SK-N-SH treated with all-trans-retinoic acid at 6 μM for 48 hours (cell line): ENCODE measurements around the gene ZBTB48.

Experiments
- CSDC2 ChIP-seq: fragments of 250-450 bp; sonication (Bioruptor Pico); IDR thresholded peaks from 2 replicates; pipeline ENCODE4 v1.5.0; 2020; ENCODE audit warnings: mild to moderate bottlenecking, moderate library complexity
- PATZ1 ChIP-seq: fragments of 250-450 bp; sonication (Bioruptor Pico); IDR thresholded peaks from 2 replicates; pipeline ENCODE4 v1.8.0; 2020; ENCODE audit warnings: mild to moderate bottlenecking, moderate library complexity, borderline replicate concordance
- PPARA ChIP-seq: fragments of 250-450 bp; sonication (Bioruptor Pico); IDR thresholded peaks from 2 replicates; pipeline ENCODE4 v1.5.0; 2020; ENCODE audit warnings: mild to moderate bottlenecking, borderline replicate concordance
- ZFP3 ChIP-seq: fragments of 250-450 bp; sonication (Bioruptor Pico); IDR thresholded peaks from 2 replicates; pipeline ENCODE4 v1.5.0; 2020; ENCODE audit warnings: mild to moderate bottlenecking, moderate library complexity
- ZNF70 ChIP-seq: fragments of 450-650 bp; formaldehyde crosslinking; IDR thresholded peaks from 2 replicates; pipeline ENCODE4 v1.5.0; 2020; ENCODE audit warnings: mild to moderate bottlenecking, moderate library complexity
- TF ChIP-seq, protein P1 (sequence below): fragments of 250-450 bp; sonication (Bioruptor Pico); IDR thresholded peaks from 2 replicates; pipeline ENCODE4 v1.5.1; 2020; ENCODE audit warnings: low read depth, mild to moderate bottlenecking, moderate library complexity
- TF ChIP-seq, protein P2 (sequence below): fragments of 250-450 bp; sonication (Bioruptor Pico); IDR thresholded peaks from 2 replicates; pipeline ENCODE4 v1.5.1; 2021; ENCODE audit warnings: mild to moderate bottlenecking, moderate library complexity

- no peak for TF ChIP-seq ZNF70
- TF ChIP-seq, protein P1, sequence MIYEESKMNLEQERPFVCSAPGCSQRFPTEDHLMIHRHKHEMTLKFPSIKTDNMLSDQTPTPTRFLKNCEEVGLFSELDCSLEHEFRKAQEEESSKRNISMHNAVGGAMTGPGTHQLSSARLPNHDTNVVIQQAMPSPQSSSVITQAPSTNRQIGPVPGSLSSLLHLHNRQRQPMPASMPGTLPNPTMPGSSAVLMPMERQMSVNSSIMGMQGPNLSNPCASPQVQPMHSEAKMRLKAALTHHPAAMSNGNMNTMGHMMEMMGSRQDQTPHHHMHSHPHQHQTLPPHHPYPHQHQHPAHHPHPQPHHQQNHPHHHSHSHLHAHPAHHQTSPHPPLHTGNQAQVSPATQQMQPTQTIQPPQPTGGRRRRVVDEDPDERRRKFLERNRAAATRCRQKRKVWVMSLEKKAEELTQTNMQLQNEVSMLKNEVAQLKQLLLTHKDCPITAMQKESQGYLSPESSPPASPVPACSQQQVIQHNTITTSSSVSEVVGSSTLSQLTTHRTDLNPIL: no peak
- TF ChIP-seq ZFP3 (CRISPR knock-in tag): no peak
- no peak for TF ChIP-seq PPARA
- no peak for TF ChIP-seq CSDC2
- TF ChIP-seq, protein P2, sequence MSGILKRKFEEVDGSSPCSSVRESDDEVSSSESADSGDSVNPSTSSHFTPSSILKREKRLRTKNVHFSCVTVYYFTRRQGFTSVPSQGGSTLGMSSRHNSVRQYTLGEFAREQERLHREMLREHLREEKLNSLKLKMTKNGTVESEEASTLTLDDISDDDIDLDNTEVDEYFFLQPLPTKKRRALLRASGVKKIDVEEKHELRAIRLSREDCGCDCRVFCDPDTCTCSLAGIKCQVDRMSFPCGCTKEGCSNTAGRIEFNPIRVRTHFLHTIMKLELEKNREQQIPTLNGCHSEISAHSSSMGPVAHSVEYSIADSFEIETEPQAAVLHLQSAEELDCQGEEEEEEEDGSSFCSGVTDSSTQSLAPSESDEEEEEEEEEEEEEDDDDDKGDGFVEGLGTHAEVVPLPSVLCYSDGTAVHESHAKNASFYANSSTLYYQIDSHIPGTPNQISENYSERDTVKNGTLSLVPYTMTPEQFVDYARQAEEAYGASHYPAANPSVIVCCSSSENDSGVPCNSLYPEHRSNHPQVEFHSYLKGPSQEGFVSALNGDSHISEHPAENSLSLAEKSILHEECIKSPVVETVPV: no peak
- TF ChIP-seq PATZ1 (CRISPR knock-in tag): no peak
Measured at GRCh38 chr1:6545276-6546112, 34.3 kb upstream of the ZBTB48 start.
